Fibroblast of pulmonary artery (primary cell): Measurements from ENCODE around the gene UCHL1.
A peak's percentile ranks its signal among the peaks of the same experiment; 100 is the strongest.

ENCODE experiments used
- DNase-seq: peaks from one replicate; pipeline ENCODE4 v3.0.0-alpha.2; 2010; ENCODE audit warnings: low read depth
- H3K4me3 ChIP-seq: replicated peaks from 2 replicates; pipeline ENCODE4 v1.5.1; 2011; ENCODE audit warnings: low read depth, mild to moderate bottlenecking, control low read depth, low read length, moderate library complexity
- TF ChIP-seq, protein P1 (sequence below): IDR thresholded peaks from 2 replicates; pipeline ENCODE4 v1.5.1; 2011; ENCODE audit warnings: mild to moderate bottlenecking, control low read depth, low read length, inconsistent platforms; ENCODE audit errors: missing control alignments

The UCHL1 gene

DNA sequence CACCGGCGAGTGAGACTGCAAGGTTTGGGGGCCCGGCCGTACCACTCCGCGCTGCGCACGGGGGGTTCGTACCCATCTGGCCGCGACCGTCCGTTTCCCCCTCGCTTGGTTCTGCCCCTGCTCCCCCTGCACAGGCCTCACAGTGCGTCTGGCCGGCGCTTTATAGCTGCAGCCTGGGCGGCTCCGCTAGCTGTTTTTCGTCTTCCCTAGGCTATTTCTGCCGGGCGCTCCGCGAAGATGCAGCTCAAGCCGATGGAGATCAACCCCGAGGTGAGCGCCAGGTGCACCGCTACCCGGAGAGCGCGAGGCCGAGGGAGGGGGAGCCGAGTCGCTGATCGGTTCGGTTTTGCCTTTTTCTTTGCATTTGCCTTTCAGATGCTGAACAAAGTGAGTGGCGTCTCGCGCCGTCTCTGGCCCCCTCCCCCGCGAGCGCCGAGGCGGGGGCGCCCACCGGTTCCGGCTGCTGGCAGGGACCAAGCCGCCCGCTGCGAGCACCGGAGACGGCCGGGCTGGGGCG lies at the start of gene UCHL1:
Gene UCHL1 (plus strand): TSS at position 189 of the 517 bp plus-strand sequence. CDS start 49 bp downstream, at position 238.
- TF ChIP-seq, protein P1, sequence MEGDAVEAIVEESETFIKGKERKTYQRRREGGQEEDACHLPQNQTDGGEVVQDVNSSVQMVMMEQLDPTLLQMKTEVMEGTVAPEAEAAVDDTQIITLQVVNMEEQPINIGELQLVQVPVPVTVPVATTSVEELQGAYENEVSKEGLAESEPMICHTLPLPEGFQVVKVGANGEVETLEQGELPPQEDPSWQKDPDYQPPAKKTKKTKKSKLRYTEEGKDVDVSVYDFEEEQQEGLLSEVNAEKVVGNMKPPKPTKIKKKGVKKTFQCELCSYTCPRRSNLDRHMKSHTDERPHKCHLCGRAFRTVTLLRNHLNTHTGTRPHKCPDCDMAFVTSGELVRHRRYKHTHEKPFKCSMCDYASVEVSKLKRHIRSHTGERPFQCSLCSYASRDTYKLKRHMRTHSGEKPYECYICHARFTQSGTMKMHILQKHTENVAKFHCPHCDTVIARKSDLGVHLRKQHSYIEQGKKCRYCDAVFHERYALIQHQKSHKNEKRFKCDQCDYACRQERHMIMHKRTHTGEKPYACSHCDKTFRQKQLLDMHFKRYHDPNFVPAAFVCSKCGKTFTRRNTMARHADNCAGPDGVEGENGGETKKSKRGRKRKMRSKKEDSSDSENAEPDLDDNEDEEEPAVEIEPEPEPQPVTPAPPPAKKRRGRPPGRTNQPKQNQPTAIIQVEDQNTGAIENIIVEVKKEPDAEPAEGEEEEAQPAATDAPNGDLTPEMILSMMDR: no peak
- peak; percentile 85 for DNase-seq
- H3K4me3 ChIP-seq: peak within 1 kb of the TSS; percentile 67

DNA sequence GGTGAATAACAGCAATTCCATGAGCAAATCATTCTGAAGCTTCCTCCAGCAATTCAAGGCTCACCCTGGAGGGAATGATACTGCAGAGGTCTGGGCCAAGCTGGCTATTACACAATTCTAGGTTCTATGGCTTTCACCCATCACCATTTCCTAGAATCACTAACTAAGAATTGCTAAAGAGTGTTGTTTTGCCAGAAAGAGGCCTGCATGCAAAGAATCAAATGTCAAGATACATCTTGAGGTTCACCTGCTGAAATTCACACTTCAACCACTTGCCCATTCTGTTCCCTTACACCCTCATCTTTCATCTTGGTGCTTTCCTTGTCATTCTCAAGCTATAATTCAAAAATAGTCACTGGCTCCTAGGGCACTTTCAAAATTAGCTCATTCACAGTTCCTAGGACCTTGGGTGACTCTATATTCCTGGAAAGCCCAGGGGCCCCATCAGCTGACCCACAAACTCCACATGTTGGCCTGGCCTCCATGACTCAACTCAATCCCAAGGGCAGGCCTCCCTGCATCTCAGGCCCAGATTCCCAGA lies 49.4 kb upstream of the UCHL1 start:
- H3K4me3 ChIP-seq: no peak overlapping the region
- TF ChIP-seq, protein P1: no peak
- DNase-seq: peak; percentile 72

DNA sequence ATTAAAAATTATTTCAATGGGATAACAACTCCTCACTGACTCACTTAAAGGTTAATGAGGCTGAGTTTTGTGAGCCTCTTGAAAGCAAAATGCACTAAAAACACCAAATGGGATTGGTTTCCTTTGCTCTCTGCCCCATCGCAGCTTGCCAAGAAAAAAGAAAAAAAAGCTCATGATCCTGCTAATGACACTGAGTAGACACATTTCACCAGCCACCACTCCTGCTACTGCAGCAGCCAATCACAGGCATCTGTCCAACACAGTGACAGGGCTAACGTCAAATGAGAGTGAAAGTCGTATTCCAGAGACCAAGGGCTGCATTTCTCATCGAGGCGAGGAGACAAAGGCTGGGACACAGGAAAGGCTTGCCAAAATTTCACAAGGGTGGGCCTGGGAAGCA lies 47.5 kb upstream of the UCHL1 start:
- TF ChIP-seq, protein P1: no peak
- H3K4me3 ChIP-seq: no peak overlapping the region
- no peak for DNase-seq

DNA sequence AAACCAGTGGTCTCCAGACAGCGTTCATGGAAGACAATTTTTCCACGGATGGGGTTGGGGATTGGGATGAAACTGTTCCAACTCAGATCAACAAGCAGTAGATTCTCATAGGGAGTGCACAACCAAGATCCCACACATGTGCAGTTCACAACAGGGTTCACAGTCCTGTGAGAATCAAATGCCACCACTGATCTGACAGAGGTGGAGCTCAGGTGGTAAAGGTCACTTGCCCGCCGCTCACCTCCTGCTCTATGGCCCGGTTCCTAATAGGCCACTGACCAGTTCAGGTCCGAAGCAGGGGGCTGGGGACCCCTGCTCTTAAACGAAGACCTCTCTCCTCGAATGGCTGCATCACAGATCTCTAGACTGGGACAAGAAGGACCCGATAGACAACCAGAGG lies 46.8 kb upstream of the UCHL1 start:
- DNase-seq: no peak
- no peak overlapping the region for H3K4me3 ChIP-seq
- TF ChIP-seq, protein P1: no peak

DNA sequence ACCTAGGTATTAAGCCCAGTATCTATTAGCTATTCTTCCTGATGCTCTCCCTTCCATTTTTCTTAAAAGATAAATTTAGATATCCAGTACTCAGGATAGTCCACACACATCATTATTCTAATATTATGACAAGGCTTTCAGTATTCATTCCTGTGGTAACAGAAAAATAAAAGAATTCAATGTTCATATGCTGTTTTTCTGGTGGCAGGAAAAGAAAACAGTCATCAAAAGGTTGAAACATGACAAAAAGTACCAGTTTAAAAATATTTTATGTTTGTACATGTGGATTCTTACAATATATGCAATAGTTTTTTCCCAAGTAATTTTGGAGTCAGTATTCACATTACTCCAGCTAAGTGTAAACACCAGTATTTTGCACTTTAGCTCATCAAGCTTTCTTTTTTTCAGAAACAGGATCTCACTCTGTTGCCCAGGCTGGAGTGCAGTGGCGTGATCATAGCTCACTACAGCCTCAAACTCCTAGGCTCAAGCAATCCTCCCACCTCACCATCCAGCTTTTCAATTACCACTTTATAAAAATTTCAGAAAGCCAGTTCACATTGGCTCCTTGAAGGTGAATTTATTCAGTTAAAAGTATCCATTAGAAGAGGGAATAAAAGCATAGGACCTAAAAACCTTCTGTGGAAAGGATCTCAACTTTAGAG lies 44.6 kb upstream of the UCHL1 start:
- peak overlapping the region; percentile 96 for H3K4me3 ChIP-seq
- TF ChIP-seq, protein P1: no peak
- no peak for DNase-seq

DNA sequence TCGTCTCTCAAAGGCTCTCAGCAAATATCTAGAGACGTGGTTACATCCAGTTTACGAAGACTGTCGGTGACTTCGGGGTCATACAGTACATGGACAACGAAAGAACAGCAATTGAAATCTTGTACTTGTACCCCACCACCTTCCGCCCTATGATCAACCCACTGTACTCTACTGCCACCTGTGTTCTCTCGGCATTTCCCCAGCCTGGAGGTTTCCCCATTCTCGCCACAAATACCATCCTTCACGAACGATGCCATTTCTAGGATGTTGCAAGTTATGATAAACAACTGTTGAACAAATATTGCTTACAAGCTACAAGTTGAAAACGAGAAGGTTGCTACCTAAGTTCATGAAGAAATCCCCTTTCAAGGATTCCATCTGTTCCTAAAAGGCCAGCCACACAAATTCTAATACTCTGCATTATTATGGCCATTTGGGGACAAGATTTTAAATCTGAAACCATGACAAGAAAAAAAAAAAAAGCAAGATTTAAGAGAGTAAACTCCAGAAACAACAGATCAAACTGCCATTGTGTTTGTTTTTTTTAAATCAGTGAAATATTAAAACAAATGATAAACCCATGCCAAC lies 44.0 kb upstream of the UCHL1 start:
- H3K4me3 ChIP-seq: peak overlapping the region; percentile 96
- TF ChIP-seq, protein P1: peak; percentile 82
- DNase-seq: peak; percentile 85
